Islet of Langerhans (tissue), 1 donor: Measurements from ENCODE around the gene NRXN2.

Experiments used
- FAIRE-seq: peaks from one replicate; lab custom pipeline; 2011; peaks lifted over from hg19 to GRCh38; lab: Jason Lieb, UNC

Gene NRXN2

GRCh38 chr11:64743591-64744543 is 20.9 kb upstream of the NRXN2 start, which contains the start of gene RASGRP2:
Gene RASGRP2, minus strand, starts transcription at chr11:64744142. Its CDS starts 1,276 bp downstream, at chr11:64742866.
- FAIRE-seq, result no peak

- FAIRE-seq, result no peak
Observed at GRCh38 chr11:64742889-64743590, 20.0 kb upstream of the NRXN2 start.

GRCh38 chr11:64742087-64742888 is 19.3 kb upstream of the NRXN2 start:
- no peak for FAIRE-seq

GRCh38 chr11:64741375-64742086 is 18.5 kb upstream of the NRXN2 start:
- no peak for FAIRE-seq

GRCh38 chr11:64739871-64740270 is 16.9 kb upstream of the NRXN2 start:
- no peak for FAIRE-seq

- no peak for FAIRE-seq
Observed at GRCh38 chr11:64736654-64737053, 13.7 kb upstream of the NRXN2 start.

- no peak for FAIRE-seq
Observed at GRCh38 chr11:64735725-64736259, 12.8 kb upstream of the NRXN2 start.

GRCh38 chr11:64734811-64735724 is 12.1 kb upstream of the NRXN2 start:
- no peak for FAIRE-seq

- no peak for FAIRE-seq
Observed at GRCh38 chr11:64731601-64732000, 8.6 kb upstream of the NRXN2 start.

- no peak for FAIRE-seq
Observed at GRCh38 chr11:64729851-64730382, 6.9 kb upstream of the NRXN2 start.

GRCh38 chr11:64728757-64729365 is 5.9 kb upstream of the NRXN2 start:
- FAIRE-seq, result no peak

- FAIRE-seq, result no peak
Observed at GRCh38 chr11:64726867-64727530, 4.0 kb upstream of the NRXN2 start.

- no peak for FAIRE-seq
Observed at GRCh38 chr11:64726211-64726641, 3.2 kb upstream of the NRXN2 start.

GRCh38 chr11:64724863-64725532 is 2.0 kb upstream of the NRXN2 start:
- no peak for FAIRE-seq

GRCh38 chr11:64723907-64724862 is 1.2 kb upstream of the NRXN2 start:
- FAIRE-seq, result no peak

- FAIRE-seq, result no peak
Observed at GRCh38 chr11:64722141-64723065, 594 bp downstream of the NRXN2 start.
